Mucosa of rectum (tissue), 2 donors: Measurements from ENCODE around the gene LIMK1.
"Not testable (repeated sequence)": the region's sequence is repeated elsewhere in the genome, so short reads cannot be mapped to it uniquely, and the experiment has no call there.

Experiments
- H3K27ac ChIP-seq, 2 donors: one replicate each; pipeline ENCODE4 v1.7.0; 2013; ENCODE audit warnings: inconsistent platforms in 2 of 2, low read depth in 2 of 2, low read length in 2 of 2
- H3K27me3 ChIP-seq, 2 donors: one replicate each; pipeline ENCODE4 v1.7.0; 2013; ENCODE audit warnings: low read length in 2 of 2; ENCODE audit not compliant: control insufficient read depth in 2 of 2, insufficient read depth in 2 of 2
- H3K36me3 ChIP-seq, 2 donors: one replicate each; pipeline ENCODE4 v1.7.0; 2013; ENCODE audit warnings: low read length in 2 of 2; ENCODE audit not compliant: control insufficient read depth in 2 of 2, insufficient read depth in 2 of 2
- H3K4me1 ChIP-seq, 2 donors: one replicate each; pipeline ENCODE4 v1.7.0; 2013; ENCODE audit warnings: low read length in 2 of 2, mild to moderate bottlenecking in 1 of 2; ENCODE audit not compliant: control insufficient read depth in 2 of 2, insufficient read depth in 2 of 2
- H3K4me3 ChIP-seq, 2 donors: one replicate each; pipeline ENCODE4 v1.7.0; 2013; ENCODE audit warnings: low read length in 2 of 2
- H3K9ac ChIP-seq, 2 donors: one replicate each; pipeline ENCODE4 v1.7.0; 2013; ENCODE audit warnings: low read length in 2 of 2, low read depth in 1 of 2, mild to moderate bottlenecking in 1 of 2
- H3K9me3 ChIP-seq, 2 donors: one replicate each; pipeline ENCODE4 v1.7.0; 2013; ENCODE audit warnings: low read length in 2 of 2; ENCODE audit not compliant: control insufficient read depth in 2 of 2
- donor health status: healthy.
- donor health status: Normal muscosa, but diverticular disease.

The LIMK1 gene

DNA sequence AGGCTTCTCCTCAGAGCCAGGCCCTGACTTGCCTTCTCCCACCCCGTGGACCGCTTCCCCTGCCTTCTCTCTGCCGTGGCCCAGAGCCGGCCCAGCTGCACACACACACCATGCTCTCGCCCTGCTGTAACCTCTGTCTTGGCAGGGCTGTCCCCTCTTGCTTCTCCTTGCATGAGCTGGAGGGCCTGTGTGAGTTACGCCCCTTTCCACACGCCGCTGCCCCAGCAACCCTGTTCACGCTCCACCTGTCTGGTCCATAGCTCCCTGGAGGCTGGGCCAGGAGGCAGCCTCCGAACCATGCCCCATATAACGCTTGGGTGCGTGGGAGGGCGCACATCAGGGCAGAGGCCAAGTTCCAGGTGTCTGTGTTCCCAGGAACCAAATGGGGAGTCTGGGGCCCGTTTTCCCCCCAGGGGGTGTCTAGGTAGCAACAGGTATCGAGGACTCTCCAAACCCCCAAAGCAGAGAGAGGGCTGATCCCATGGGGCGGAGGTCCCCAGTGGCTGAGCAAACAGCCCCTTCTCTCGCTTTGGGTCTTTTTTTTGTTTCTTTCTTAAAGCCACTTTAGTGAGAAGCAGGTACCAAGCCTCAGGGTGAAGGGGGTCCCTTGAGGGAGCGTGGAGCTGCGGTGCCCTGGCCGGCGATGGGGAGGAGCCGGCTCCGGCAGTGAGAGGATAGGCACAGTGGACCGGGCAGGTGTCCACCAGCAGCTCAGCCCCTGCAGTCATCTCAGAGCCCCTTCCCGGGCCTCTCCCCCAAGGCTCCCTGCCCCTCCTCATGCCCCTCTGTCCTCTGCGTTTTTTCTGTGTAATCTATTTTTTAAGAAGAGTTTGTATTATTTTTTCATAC, 38.0 kb downstream of the LIMK1 start:
- H3K36me3 ChIP-seq, result peaks cover 7 to 17% of the 10 kb centered on the region in 2 donors
- no peak overlapping the region for H3K27ac ChIP-seq
- no peak overlapping the region for H3K4me3 ChIP-seq
- H3K27me3 ChIP-seq, result no peaks in the 10 kb centered on the region
- no peaks in the 10 kb centered on the region for H3K9me3 ChIP-seq
- no peak overlapping the region for H3K9ac ChIP-seq
- no peaks in the 10 kb centered on the region for H3K4me1 ChIP-seq

DNA sequence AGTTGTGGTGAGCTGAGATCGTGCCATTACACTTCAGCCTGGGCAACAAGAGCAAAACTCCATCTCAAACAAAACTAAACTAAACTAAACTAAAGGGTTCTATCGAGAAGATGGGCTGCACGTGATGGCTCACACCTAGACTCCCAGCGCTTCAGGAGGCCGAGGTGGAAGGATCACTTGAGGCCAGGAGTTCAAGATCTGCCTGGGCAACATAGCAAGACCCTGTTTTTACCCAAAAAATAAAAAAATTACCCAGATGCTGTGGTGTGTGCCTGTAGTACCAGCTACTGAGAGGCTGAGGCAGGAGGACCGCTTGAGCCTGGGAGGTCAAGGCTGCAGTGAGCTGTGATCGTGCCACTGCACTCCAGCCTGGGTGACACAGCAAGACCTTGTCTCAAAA, 40.3 kb downstream of the LIMK1 start:
- not testable (repeated sequence) for H3K27ac ChIP-seq, H3K4me3 ChIP-seq, H3K9ac ChIP-seq, H3K27me3 ChIP-seq, H3K9me3 ChIP-seq, H3K4me1 ChIP-seq
- peaks cover 0 to 12% of the 10 kb centered on the region in 2 donors for H3K36me3 ChIP-seq

DNA sequence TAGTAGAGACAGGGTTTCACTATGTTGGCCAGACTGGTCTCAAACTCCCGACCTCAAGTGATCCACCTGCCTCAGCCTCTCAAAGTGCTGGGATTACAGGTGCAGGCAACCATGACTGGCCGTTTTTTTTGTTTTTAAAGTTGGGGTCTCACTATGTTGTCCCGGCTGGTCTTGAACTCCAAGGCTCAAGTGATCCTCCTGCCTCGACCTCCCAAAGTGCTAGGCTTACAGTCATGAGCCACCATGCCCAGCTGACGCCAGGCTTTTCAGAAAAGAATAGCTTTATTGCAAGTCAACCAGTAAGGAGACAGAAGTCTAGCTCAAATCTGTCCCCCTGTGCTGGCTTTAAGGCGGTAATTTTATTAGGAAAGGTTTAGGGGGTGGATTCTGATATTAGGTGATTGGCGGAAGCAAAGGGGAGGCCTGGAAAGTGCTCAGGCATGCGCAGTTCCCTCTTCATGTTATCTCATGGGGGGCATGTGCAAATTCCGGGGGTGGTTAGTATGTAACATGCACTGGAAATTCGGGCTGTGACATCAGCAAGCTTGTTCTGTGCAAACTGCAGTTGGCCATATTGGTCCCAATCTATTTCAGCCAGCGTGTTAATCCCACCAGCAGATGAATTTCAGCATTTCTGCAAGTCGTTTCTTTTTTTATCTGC, 42.7 kb downstream of the LIMK1 start:
- Histone ChIP-seq H3K27ac (no peak overlapping the region), H3K9ac (no peak overlapping the region), H3K4me3 (no peak overlapping the region), H3K36me3 (peaks cover 0 to 2% of the 10 kb centered on the region in 2 donors), H3K4me1 (no peaks in the 10 kb centered on the region), H3K27me3 (no peaks in the 10 kb centered on the region), H3K9me3 (no peaks in the 10 kb centered on the region)

DNA sequence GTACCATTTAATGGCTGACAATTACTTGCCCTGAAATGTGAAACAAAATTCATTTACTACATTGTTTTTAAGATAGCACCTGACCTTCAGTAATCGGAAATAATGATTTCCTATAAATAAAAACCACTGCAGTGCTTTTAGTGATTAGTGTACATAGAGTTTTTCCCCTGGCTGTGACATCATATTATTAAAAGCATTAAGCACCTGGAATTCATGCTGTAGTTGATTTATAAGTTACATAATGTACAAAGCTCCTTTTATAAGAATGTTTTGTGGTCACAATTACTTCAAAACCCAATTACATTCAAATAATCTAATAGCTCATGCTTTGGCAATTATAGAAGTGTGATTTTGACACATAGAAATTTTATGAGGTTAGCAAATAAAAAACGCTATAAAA, 46.3 kb downstream of the LIMK1 start:
- no peak overlapping the region for H3K4me3 ChIP-seq
- no peak overlapping the region for H3K9ac ChIP-seq
- no peaks in the 10 kb centered on the region for H3K36me3 ChIP-seq
- no peaks in the 10 kb centered on the region for H3K27me3 ChIP-seq
- H3K27ac ChIP-seq, result no peak overlapping the region
- H3K4me1 ChIP-seq, result no peaks in the 10 kb centered on the region
- no peaks in the 10 kb centered on the region for H3K9me3 ChIP-seq

DNA sequence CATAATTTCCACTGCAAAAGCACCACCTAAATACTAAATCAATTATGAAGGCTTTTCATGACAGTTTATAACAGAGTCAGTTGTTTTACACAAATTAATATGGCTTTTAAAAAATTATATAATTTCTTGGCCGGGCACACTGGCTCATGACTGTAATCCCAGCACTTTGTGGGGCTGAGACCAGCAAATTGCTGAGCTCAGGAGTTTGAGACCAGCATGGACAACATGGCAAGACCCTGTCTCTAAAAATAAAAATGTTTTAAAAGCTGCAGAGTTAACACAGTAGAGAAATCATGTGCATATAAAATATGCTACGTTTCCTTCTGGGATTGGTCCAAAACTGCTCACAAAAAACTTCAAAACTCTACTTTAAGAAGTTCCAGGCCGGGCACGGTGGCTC, 46.9 kb downstream of the LIMK1 start:
- H3K27me3 ChIP-seq, result no peaks in the 10 kb centered on the region
- no peak overlapping the region for H3K4me3 ChIP-seq
- H3K4me1 ChIP-seq, result no peaks in the 10 kb centered on the region
- no peak overlapping the region for H3K9ac ChIP-seq
- H3K27ac ChIP-seq, result no peak overlapping the region
- no peaks in the 10 kb centered on the region for H3K9me3 ChIP-seq
- no peaks in the 10 kb centered on the region for H3K36me3 ChIP-seq

DNA sequence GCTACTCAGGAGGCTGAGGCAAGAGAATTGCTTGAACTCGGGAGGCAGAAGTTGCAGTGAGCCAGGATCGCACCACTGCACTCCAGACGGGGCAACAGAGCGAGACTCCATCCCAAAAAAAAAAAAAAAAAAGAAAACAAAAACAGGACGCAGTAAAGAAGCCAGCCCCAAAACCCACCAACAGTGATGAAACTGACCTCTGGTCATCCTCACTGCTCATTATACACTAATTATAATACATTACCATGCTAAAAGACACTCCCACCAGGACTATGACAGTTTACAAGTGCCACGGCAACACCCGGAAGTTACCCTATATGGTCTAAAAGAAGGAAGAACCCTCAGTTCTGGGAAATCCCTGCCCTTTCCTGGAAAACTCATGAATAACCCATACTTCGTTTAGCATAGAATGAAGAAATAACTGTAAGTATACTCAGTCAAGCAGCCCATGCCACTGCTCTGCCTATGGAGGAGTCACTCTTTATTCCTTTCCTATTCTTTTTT, 50.6 kb downstream of the LIMK1 start:
- no peak overlapping the region for H3K9ac ChIP-seq
- H3K27me3 ChIP-seq, result no peaks in the 10 kb centered on the region
- no peaks in the 10 kb centered on the region for H3K9me3 ChIP-seq
- H3K4me3 ChIP-seq, result no peak overlapping the region
- no peak overlapping the region for H3K27ac ChIP-seq
- no peaks in the 10 kb centered on the region for H3K4me1 ChIP-seq
- no peaks in the 10 kb centered on the region for H3K36me3 ChIP-seq

DNA sequence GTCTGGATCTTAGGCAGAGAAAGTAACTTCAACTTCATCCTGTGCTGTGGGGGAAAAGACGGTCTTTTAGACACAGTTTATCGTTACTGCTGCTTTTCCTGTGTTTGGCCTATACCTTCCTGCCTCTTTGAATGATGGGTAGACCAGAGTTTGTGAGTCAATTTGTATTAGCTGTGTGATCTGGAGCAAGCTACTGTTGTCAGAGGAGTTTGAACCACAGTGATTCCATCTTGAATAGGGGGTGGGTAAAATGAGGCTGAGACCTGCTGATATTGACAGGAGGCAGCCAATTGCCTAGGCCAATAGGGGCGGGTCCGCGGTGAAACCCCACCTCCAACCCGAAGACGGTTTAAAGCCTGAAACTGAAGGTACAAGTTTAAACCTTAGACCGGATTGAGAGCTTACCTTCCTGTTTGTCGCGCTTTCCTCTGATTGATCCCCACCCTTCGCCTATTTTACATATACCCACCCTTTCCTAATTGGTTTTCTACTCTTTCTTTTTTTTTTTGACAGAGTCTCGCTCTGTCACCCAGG, 54.8 kb downstream of the LIMK1 start:
- no peaks in the 10 kb centered on the region for H3K9me3 ChIP-seq
- H3K9ac ChIP-seq, result no peak overlapping the region
- no peaks in the 10 kb centered on the region for H3K36me3 ChIP-seq
- H3K4me1 ChIP-seq, result no peaks in the 10 kb centered on the region
- H3K27me3 ChIP-seq, result no peaks in the 10 kb centered on the region
- no peak overlapping the region for H3K27ac ChIP-seq
- H3K4me3 ChIP-seq, result no peak overlapping the region

DNA sequence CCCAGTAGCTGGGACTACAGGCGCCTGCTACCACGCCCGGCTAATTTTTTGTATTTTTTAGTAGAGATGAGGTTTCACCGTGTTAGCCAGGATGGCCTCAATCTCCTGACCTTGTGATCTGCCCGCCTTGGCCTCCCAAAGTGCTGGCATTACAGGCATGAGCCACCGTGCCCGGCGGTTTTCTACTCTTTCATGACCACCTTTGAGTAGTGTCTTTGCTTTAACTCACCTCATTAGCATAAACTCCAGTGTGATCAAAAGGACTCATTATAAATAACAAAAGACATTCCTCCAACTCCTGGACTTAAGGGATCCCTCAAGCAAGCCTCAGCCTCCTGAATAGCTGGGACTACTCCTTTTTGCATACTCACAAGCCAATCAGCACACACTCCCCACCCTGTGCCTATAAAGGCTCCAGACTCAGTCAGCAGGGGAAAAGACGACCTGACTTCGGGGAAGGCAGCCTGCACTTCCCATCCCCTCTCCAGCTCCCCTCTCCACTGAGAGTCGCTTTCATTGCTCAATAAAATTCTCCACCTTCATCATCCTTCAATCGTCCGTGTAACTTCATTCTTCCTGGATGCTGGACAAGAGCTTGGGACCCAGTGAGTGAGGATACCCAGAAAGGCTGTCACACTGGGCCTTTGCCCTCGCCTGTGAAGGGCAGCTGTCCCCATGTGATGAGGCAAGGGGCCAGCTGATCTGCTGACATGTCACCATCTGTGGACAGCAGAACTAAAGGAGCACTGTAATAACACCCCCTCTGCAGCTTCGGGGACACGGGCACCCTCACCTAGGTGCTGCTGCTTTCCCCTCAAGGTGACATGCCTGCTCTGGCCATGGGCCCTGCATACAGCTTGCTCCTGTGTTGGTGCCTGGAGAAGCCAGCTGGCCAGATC, 55.6 kb downstream of the LIMK1 start:
- no peak overlapping the region for H3K9ac ChIP-seq
- H3K4me1 ChIP-seq, result no peaks in the 10 kb centered on the region
- no peaks in the 10 kb centered on the region for H3K27me3 ChIP-seq
- H3K36me3 ChIP-seq, result no peaks in the 10 kb centered on the region
- no peak overlapping the region for H3K27ac ChIP-seq
- no peak overlapping the region for H3K4me3 ChIP-seq
- H3K9me3 ChIP-seq, result no peaks in the 10 kb centered on the region

DNA sequence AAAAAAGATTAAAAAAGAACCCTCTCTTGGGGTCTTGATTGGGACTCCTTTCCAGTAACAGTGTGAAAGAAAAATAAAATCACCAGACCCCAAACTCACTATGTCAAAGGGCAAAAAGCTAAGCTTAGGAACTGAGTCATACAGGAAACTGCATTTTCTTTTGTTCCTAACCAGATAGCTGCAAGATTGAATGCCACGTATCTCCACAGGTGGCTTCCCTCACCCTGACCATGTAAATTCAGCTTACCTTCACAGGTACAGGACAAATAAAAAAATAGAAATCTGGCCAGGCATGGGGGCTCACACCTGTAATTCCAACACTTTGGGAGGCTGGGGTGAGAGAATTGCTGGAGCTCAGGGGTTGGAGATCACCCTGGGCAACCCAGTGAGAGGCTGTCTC, 58.1 kb downstream of the LIMK1 start:
- H3K9me3 ChIP-seq, result no peaks in the 10 kb centered on the region
- no peaks in the 10 kb centered on the region for H3K27me3 ChIP-seq
- H3K27ac ChIP-seq, result no peak overlapping the region
- H3K9ac ChIP-seq, result no peak overlapping the region
- no peaks in the 10 kb centered on the region for H3K36me3 ChIP-seq
- no peak overlapping the region for H3K4me3 ChIP-seq
- no peaks in the 10 kb centered on the region for H3K4me1 ChIP-seq
